Breast epithelium (tissue), 4 donors: ENCODE results near the gene VMAC. TPM values are rescaled to one million over a fixed set of nuclear protein-coding genes. Genes with fewer than 3 reads are reported as not detected.

Experiments
- DNase-seq, 2 donors: peaks; one replicate each; pipeline ENCODE4 v3.0.0-alpha.2; 2019; ENCODE audit warnings: low spot score in 2 of 2
- H3K27ac ChIP-seq, 2 donors: fragments of 200-600 bp; sonication (generic) in 1 of 2; one replicate each; pipeline ENCODE4 v1.5.1; 2016 to 2019; ENCODE audit warnings: mild to moderate bottlenecking in 1 of 2
- H3K27me3 ChIP-seq, 2 donors: fragments of 200-600 bp; sonication (generic) in 1 of 2; one replicate each; pipeline versions ENCODE4 v1.5.1 to v1.6.0; 2017 to 2019; ENCODE audit warnings: control low read depth in 1 of 2, mild to moderate bottlenecking in 1 of 2
- H3K36me3 ChIP-seq: fragments of 200-600 bp; one replicate; pipeline ENCODE4 v1.5.1; 2019
- H3K4me1 ChIP-seq, 2 donors: fragments of 200-600 bp; sonication (generic); one replicate each; pipeline ENCODE4 v1.5.1; 2016 to 2019; ENCODE audit warnings: control low read depth in 1 of 2
- H3K4me3 ChIP-seq, 3 donors: fragments of 200-600 bp; sonication (generic); 1 replicate in 2 of 3; 2 replicates in 1 of 3; pipeline ENCODE4 v1.5.1; 2016 to 2019; ENCODE audit warnings: mild to moderate bottlenecking in 3 of 3, moderate library complexity in 2 of 3
- H3K9me3 ChIP-seq, 2 donors: fragments of 200-600 bp; sonication (generic) in 1 of 2; one replicate each; pipeline ENCODE4 v1.5.1; 2016 to 2019; ENCODE audit warnings: control low read depth in 1 of 2
- CTCF ChIP-seq, 3 donors: fragments of 450-650 bp; IDR thresholded peaks; one replicate each; pipeline ENCODE4 v1.5.1; 2016 to 2017; ENCODE audit warnings: antibody characterized with exemption in 3 of 3, mild to moderate bottlenecking in 3 of 3, moderate library complexity in 3 of 3
- POLR2A ChIP-seq: fragments of 450-650 bp; IDR thresholded peaks from one replicate; pipeline ENCODE4 v1.6.1; 2016; ENCODE audit warnings: antibody characterized with exemption, mild to moderate bottlenecking, moderate library complexity
- POLR2AphosphoS5 ChIP-seq, 3 donors: sonication (generic); formaldehyde crosslinking; IDR thresholded peaks; one replicate each; pipeline ENCODE4 v1.6.1; 2017; ENCODE audit warnings: antibody characterized with exemption in 3 of 3
- intact Hi-C: fragments of 100-400 bp; cut with DNase I; formaldehyde crosslinking; loops from one replicate; pipeline ENCODE4 v1.15.1; 2023; ENCODE audit warnings: low total_unique reads
- total RNA-seq, 3 donors: library from RNA; depleted of rRNA; stranded (reverse); fragments of >200 nt; gene quantifications; one replicate each; pipeline ENCODE4 v1.1.0, GENCODE V29; 2016

The VMAC gene
- total RNA-seq, 3 donors from 2014 or later: 6.1 to 11.8 (median 9.2) TPM

- Histone ChIP-seq H3K4me1 (peaks cover 0 to 8% of the 10 kb centered on the region in 2 donors), H3K36me3 (no peaks in the 10 kb centered on the region), H3K9me3 (no peaks in the 10 kb centered on the region), H3K27ac (no peak overlapping the region), H3K4me3 (no peak overlapping the region), H3K27me3 (peaks cover 0 to 3% of the 10 kb centered on the region in 2 donors)
- intact Hi-C loops: no loop called here
- no peak for DNase-seq
- TF ChIP-seq POLR2AphosphoS5 (IDR thresholded peaks at IDR 0.05) (no peak), CTCF (IDR thresholded peaks at IDR 0.05) (no peak), POLR2A (no peak)
These were observed 14.6 kb upstream of the VMAC start for GRCh38 chr19:5890099-5890498.

GRCh38 chr19:5891572-5891937 lies 13.1 kb upstream of the VMAC start:
- TF ChIP-seq POLR2A: no peak
- no peak for TF ChIP-seq CTCF (IDR thresholded peaks at IDR 0.05)
- TF ChIP-seq POLR2AphosphoS5 (IDR thresholded peaks at IDR 0.05): no peak
- intact Hi-C loops: no loop called here
- Histone ChIP-seq H3K4me1 (peaks cover 0 to 8% of the 10 kb centered on the region in 2 donors), H3K9me3 (no peaks in the 10 kb centered on the region), H3K36me3 (peaks cover 7% of the 10 kb centered on the region), H3K4me3 (no peak overlapping the region), H3K27me3 (peaks cover 0 to 3% of the 10 kb centered on the region in 2 donors), H3K27ac (no peak overlapping the region)
- DNase-seq: no peak

- Histone ChIP-seq H3K4me1 (peaks cover 0 to 8% of the 10 kb centered on the region in 2 donors), H3K36me3 (peaks cover 7% of the 10 kb centered on the region), H3K9me3 (no peaks in the 10 kb centered on the region), H3K4me3 (peak overlapping the region in 1 of 3 donors; percentile 19), H3K27me3 (peaks cover 0 to 3% of the 10 kb centered on the region in 2 donors), H3K27ac (no peak overlapping the region)
- intact Hi-C loops: no loop called here
- DNase-seq: no peak
- no peak for TF ChIP-seq POLR2A
- peak in 2 of 3 donors; percentile 44 to 54 for TF ChIP-seq CTCF (IDR thresholded peaks at IDR 0.05)
- TF ChIP-seq POLR2AphosphoS5 (IDR thresholded peaks at IDR 0.05): peak in 1 of 3 donors; percentile 14
These were observed 12.5 kb upstream of the VMAC start for GRCh38 chr19:5891938-5892771.

GRCh38 chr19:5892772-5893275 lies 11.8 kb upstream of the VMAC start:
- intact Hi-C loops: no loop called here
- Histone ChIP-seq H3K4me3 (no peak overlapping the region), H3K9me3 (no peaks in the 10 kb centered on the region), H3K27me3 (peaks cover 0 to 3% of the 10 kb centered on the region in 2 donors), H3K27ac (no peak overlapping the region), H3K4me1 (peaks cover 0 to 8% of the 10 kb centered on the region in 2 donors), H3K36me3 (peaks cover 7% of the 10 kb centered on the region)
- no peak for TF ChIP-seq POLR2A
- no peak for TF ChIP-seq CTCF (IDR thresholded peaks at IDR 0.05)
- no peak for TF ChIP-seq POLR2AphosphoS5 (IDR thresholded peaks at IDR 0.05)
- no peak for DNase-seq

GRCh38 chr19:5893296-5893903 lies 11.3 kb upstream of the VMAC start:
- peak overlapping the region in 1 of 3 donors; percentile 19 for H3K4me3 ChIP-seq

More at GRCh38 chr19:5893296-5893903, 11.3 kb upstream of the VMAC start:
- Histone ChIP-seq H3K4me1 (peaks cover 0 to 8% of the 10 kb centered on the region in 2 donors), H3K36me3 (peaks cover 7% of the 10 kb centered on the region), H3K27me3 (peaks cover 0 to 3% of the 10 kb centered on the region in 2 donors), H3K9me3 (no peaks in the 10 kb centered on the region), H3K27ac (peak overlapping the region in 1 of 2 donors; percentile 68)
- intact Hi-C loops: no loop called here
- TF ChIP-seq POLR2AphosphoS5 (IDR thresholded peaks at IDR 0.05): no peak
- no peak for TF ChIP-seq CTCF (IDR thresholded peaks at IDR 0.05)
- TF ChIP-seq POLR2A: no peak
- DNase-seq: no peak
